ENCODE results near the gene ABCC6.
"Not testable (repeated sequence)": the region's sequence is repeated elsewhere in the genome, so short reads cannot be mapped to it uniquely, and the experiment has no call there.

ABCC6 gene

GRCh38 chr16:16184594-16184993 lies 38.7 kb downstream of the ABCC6 start:
- DNase-seq (ENCODE audit: low read depth in 1 of 2, low spot score in 1 of 2): no peak
- Histone ChIP-seq H3K27ac (replicated peaks) (no peak overlapping the region), H3K4me3 (replicated peaks; ENCODE audit: insufficient read depth, low read length) (no peak overlapping the region), H3K27me3 (ENCODE audit: insufficient read depth, poor library complexity, severe bottlenecking) (no peaks in the 10 kb centered on the region)
- TF ChIP-seq REST (IDR thresholded peaks at IDR 0.05; ENCODE audit: insufficient replicate concordance, low read depth): no peak
- TF ChIP-seq SPI1 (IDR thresholded peaks at IDR 0.05; ENCODE audit: borderline replicate concordance, low read depth): no peak
- no peak for TF ChIP-seq CTCF (IDR thresholded peaks at IDR 0.05; ENCODE audit: insufficient read depth, low read length)

- DNase-seq (ENCODE audit: low read depth in 1 of 2, low spot score in 1 of 2): no peak
- H3K4me3 ChIP-seq (replicated peaks; ENCODE audit: insufficient read depth, low read length): no peak overlapping the region
- TF ChIP-seq POLR2AphosphoS5 (IDR thresholded peaks at IDR 0.05; ENCODE audit: low read depth) (no peak), REST (IDR thresholded peaks at IDR 0.05; ENCODE audit: insufficient replicate concordance, low read depth) (no peak), SPI1 (IDR thresholded peaks at IDR 0.05; ENCODE audit: borderline replicate concordance, low read depth) (no peak), CTCF (IDR thresholded peaks at IDR 0.05; ENCODE audit: insufficient read depth, low read length) (no peak), GABPA (IDR thresholded peaks at IDR 0.05; ENCODE audit: low read depth) (no peak)
- no peak overlapping the region for H3K27ac ChIP-seq (replicated peaks)
- H3K27me3 ChIP-seq (ENCODE audit: insufficient read depth, poor library complexity, severe bottlenecking): no peaks in the 10 kb centered on the region
These were observed 39.7 kb downstream of the ABCC6 start for GRCh38 chr16:16183562-16183961.

GRCh38 chr16:16182918-16183317 lies 40.4 kb downstream of the ABCC6 start:
- no peak for DNase-seq (ENCODE audit: low read depth in 1 of 2, low spot score in 1 of 2)
- Histone ChIP-seq H3K27me3 (ENCODE audit: insufficient read depth, poor library complexity, severe bottlenecking) (no peaks in the 10 kb centered on the region), H3K4me3 (replicated peaks; ENCODE audit: insufficient read depth, low read length) (no peak overlapping the region), H3K27ac (replicated peaks) (no peak overlapping the region)
- TF ChIP-seq SPI1 (IDR thresholded peaks at IDR 0.05; ENCODE audit: borderline replicate concordance, low read depth): no peak
- no peak for TF ChIP-seq CTCF (IDR thresholded peaks at IDR 0.05; ENCODE audit: insufficient read depth, low read length)
- no peak for TF ChIP-seq POLR2AphosphoS5 (IDR thresholded peaks at IDR 0.05; ENCODE audit: low read depth)
- TF ChIP-seq REST (IDR thresholded peaks at IDR 0.05; ENCODE audit: insufficient replicate concordance, low read depth): no peak
- TF ChIP-seq GABPA (IDR thresholded peaks at IDR 0.05; ENCODE audit: low read depth): no peak

- H3K4me3 ChIP-seq (replicated peaks; ENCODE audit: insufficient read depth, low read length); H3K27me3 ChIP-seq (ENCODE audit: insufficient read depth, poor library complexity, severe bottlenecking); H3K27ac ChIP-seq (replicated peaks): not testable (repeated sequence)
- DNase-seq (ENCODE audit: low read depth in 1 of 2, low spot score in 1 of 2): peak in 1 of 2 experiments; percentile 16
These were observed 41.5 kb downstream of the ABCC6 start for GRCh38 chr16:16181748-16182147.
